Hematopoietic multipotent progenitor cell treated with erythropoietin and hydrocortisone succinate and interleukin-3 and kit ligand, for 17 days (in vitro differentiated cells): ENCODE measurements around the gene SRPRB.
"Not testable (repeated sequence)": the region's sequence is repeated elsewhere in the genome, so short reads cannot be mapped to it uniquely, and the experiment has no call there.

Experiments
- DNase-seq: peaks from one replicate; pipeline ENCODE4 v3.0.0-alpha.2; 2015; ENCODE audit warnings: low spot score

SRPRB gene

GRCh38 chr3:133779626-133780203 lies 25.9 kb upstream of the SRPRB start:
- no peak for DNase-seq

- not testable (repeated sequence) for DNase-seq
Measured at GRCh38 chr3:133780756-133781155, 24.9 kb upstream of the SRPRB start.

- no peak for DNase-seq
Measured at GRCh38 chr3:133781570-133781969, 24.0 kb upstream of the SRPRB start.

- DNase-seq = no peak
Measured at GRCh38 chr3:133782454-133782853, 23.2 kb upstream of the SRPRB start.

- DNase-seq = no peak
Measured at GRCh38 chr3:133783762-133784161, 21.9 kb upstream of the SRPRB start.

GRCh38 chr3:133788024-133788423 lies 17.6 kb upstream of the SRPRB start:
- DNase-seq = no peak

GRCh38 chr3:133792171-133792763 lies 13.3 kb upstream of the SRPRB start:
- DNase-seq = no peak

GRCh38 chr3:133797396-133798105 lies 8.1 kb upstream of the SRPRB start:
- no peak for DNase-seq

- DNase-seq = no peak
Measured at GRCh38 chr3:133799794-133800585, 5.6 kb upstream of the SRPRB start.

GRCh38 chr3:133803469-133803868 lies 2.1 kb upstream of the SRPRB start:
- no peak for DNase-seq

GRCh38 chr3:133804896-133805295 lies 719 bp upstream of the SRPRB start:
- DNase-seq = no peak

GRCh38 chr3:133805384-133805701 lies 272 bp upstream of the SRPRB start:
- DNase-seq = no peak

GRCh38 chr3:133812872-133813271 lies 7.3 kb downstream of the SRPRB start:
- no peak for DNase-seq

- no peak for DNase-seq
Measured at GRCh38 chr3:133815386-133815785, 9.8 kb downstream of the SRPRB start.

- no peak for DNase-seq
Measured at GRCh38 chr3:133820129-133820528, 14.5 kb downstream of the SRPRB start.

- no peak for DNase-seq
Measured at GRCh38 chr3:133820889-133821675, 15.5 kb downstream of the SRPRB start.

- DNase-seq = peak; percentile 79
Measured at GRCh38 chr3:133821767-133822638, 16.4 kb downstream of the SRPRB start.

- no peak for DNase-seq
Measured at GRCh38 chr3:133824961-133825485, 19.4 kb downstream of the SRPRB start.

GRCh38 chr3:133825969-133826727 lies 20.5 kb downstream of the SRPRB start:
- DNase-seq = no peak

GRCh38 chr3:133827136-133827535 lies 21.5 kb downstream of the SRPRB start:
- no peak for DNase-seq
